DMS153 treated with DMSO at 0.1 percent for 48 hours (cell line): Measurements from ENCODE around the gene PGAM2.

Experiments
- DNase-seq: peaks from one replicate; lab custom pipeline; 2025; ENCODE audit not compliant: unreplicated experiment; lab: John Stamatoyannopoulos, UW

Gene PGAM2

GRCh38 chr7:44067064-44067951 is 1.9 kb upstream of the PGAM2 start:
- no peak for DNase-seq

GRCh38 chr7:44066494-44067063 is 1.2 kb upstream of the PGAM2 start:
- no peak for DNase-seq

- no peak for DNase-seq
Measured at GRCh38 chr7:44066111-44066460, 719 bp upstream of the PGAM2 start.

DNA sequence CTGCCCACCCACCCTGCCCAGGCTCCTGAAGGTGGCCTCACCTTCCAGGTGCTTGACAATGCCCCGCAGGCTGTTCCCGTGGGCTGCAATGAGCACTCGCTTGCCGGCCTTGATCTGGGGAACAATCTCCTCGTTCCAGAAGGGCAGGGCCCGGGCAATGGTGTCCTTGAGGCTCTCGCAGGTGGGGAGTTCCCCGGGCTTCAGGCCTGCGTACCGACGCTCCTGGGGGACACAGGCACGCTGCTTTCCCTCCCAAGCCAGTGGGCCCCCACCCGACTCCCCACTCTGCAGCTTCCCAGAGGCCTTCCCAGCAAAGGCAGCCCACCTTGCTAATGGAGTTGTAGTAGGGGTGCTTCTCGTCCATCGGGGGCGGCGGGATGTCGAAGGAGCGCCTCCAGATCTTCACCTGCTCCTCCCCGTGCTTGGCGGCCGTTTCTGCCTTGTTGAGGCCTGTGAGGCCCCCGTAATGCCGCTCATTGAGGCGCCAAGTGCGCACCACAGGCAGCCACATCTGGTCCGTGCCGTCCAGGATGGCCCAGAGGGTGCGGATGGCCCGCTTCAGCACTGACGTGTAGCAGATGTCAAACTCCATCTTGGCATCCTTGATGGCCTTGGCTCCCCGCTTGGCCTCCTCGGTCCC is 456 bp downstream of the PGAM2 start:
- no peak for DNase-seq

- no peak for DNase-seq
Measured at GRCh38 chr7:44063894-44064651, 1.3 kb downstream of the PGAM2 start.

GRCh38 chr7:44063547-44063893 is 1.8 kb downstream of the PGAM2 start:
- no peak for DNase-seq

- no peak for DNase-seq
Measured at GRCh38 chr7:44062903-44063295, 2.5 kb downstream of the PGAM2 start.

- DNase-seq, result no peak
Measured at GRCh38 chr7:44062180-44062902, 3.0 kb downstream of the PGAM2 start.

- DNase-seq, result no peak
Measured at GRCh38 chr7:44061645-44062179, 3.7 kb downstream of the PGAM2 start.

GRCh38 chr7:44060948-44061644 is 4.3 kb downstream of the PGAM2 start:
- DNase-seq, result no peak

DNA sequence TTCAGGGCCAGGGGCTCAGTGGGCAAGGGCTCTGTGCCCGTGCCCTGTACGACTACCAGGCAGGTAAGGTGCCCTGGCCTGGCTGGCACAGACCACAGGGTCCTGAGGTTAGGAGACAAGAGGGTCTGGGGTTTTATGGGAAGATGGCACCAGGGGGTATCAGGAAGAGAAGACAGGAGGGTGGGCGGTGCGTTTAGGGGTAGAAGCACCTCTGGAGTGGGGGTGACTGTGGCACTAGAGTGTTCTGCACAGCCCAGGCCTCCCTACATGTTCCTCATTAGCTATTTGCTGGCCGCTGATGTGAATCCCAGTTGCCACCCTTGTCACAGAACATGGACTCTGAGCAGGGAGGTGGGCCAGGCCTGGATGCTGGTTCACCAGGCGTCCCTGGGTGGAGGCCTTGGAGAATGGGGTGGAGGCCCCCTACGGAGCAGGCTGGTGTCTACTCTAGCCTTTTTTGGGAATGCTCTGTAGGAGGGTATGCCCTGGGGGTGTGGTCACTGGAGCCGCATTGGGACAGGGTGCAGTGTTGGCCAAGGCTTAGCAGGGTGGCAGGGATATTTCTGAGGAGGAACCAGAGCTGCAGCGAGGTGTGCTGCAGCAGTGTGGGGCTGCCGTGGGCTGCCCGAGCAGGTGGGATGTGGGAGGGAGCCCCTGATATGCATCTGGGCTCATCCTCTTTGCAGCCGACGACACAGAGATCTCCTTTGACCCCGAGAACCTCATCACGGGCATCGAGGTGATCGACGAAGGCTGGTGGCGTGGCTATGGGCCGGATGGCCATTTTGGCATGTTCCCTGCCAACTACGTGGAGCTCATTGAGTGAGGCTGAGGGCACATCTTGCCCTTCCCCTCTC is 5.0 kb downstream of the PGAM2 start:
- no peak for DNase-seq

DNA sequence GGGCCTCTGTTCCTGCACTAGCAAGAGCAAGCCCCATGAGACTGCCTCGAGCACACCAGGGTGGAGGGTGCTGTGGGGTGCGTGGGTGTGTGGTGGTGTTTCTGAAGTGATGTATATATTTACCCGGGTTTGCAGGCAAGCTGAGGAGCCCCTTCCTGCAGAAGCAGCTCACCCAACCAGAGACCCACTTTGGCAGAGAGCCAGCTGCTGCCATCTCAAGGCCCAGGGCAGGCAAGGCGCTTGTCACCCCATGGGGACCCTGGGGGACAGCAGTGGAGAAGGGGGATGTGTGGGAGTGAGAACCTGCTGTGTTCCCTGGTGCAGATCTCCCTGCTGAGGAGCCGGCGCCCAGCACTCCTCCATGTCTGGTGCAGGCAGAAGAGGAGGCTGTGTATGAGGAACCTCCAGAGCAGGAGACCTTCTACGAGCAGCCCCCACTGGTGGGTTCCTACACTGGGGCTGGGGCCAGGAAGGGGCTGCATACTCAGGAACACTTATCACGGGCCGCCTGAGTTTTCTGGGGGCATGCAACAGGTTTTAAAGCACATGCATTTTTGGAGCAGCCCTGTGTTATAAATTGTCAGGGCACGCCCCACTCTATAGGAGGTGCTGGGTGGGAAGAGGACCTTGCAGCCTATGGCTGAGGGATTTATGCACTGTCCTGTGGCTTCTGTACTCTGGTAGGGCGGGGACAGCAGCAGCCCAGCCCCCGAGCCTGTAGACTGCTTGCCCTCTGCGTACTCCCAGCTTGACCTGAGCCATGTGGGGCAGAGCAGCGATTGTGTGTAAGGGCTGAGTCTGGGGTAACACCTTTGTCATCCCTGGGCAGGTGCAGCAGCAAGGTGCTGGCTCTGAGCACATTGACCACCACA is 5.9 kb downstream of the PGAM2 start:
- DNase-seq, result no peak

GRCh38 chr7:44058759-44059218 is 6.6 kb downstream of the PGAM2 start:
- no peak for DNase-seq

DNA sequence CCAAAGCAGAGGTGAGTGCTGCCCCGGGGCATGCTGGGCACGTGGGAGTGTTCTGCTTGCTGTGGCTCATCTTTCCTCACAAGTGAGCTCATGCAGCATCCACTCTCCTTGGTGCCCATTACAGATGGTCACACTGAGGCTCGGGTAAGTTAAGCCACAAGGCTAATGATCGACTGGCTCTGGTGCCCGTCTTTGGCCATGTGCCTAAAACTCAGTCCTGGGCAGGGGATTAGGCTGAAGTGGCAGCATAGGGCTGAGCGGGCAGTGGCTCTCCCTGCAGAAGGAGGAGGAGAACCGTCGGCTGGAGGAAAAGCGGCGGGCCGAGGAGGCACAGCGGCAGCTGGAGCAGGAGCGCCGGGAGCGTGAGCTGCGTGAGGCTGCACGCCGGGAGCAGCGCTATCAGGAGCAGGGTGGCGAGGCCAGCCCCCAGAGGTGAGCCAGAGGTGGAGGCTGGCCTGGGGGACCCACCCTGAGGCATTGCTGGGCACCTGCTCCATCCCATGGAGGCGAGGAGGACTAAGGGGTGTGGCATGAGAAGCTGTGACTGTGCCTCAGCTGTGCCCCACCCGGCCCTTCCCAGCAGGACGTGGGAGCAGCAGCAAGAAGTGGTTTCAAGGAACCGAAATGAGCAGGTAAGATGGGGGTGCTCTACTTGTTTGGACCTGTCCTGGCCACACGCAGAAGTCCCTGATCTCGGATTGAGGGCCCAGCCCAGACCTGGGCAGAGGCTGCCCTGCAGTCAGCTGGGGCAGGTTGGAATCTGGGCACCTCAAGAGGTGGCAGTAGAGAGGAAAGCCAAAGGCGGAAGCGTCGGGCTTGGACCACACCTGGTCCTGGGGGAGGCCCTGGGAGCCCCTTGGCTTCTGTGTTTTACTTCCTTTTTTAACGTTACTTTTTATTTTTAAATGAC is 7.3 kb downstream of the PGAM2 start:
- DNase-seq, result no peak

DNA sequence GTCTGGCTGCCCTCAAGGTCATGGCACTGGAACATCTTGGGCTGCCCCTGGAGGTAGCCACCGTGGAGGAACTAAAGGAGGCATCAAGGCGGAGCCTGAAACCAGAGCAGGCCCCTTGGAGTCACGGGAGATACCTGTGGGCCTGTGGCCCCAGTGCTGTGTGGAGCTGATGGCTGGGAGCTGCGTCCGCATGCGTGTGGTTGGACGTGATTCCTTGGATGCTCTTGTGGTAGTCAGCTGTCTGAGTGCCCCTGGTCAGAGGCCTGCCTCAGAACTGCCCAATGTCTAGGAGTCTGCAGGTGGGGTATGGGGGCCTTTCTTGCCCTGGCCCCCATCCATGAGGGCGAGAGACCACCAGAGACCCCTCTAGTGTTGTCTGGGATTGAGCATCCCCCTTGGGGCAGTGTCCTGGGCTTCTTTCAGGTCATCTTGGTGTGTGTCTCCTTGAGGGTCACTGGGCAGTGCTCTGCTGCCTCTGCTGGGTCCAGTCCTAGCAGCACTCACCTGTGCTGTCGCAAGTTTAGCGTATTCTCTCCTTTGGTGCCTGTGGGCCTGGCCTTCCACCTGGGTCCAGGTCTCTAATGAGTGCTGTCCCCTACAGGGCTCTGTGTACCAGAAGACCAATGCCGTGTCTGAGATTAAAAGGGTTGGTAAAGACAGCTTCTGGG is 8.1 kb downstream of the PGAM2 start:
- no peak for DNase-seq

GRCh38 chr7:44056681-44057080 is 8.7 kb downstream of the PGAM2 start:
- DNase-seq, result no peak
